Measurements from ENCODE around the gene SNAP29.
A peak's percentile ranks its signal among the peaks of the same experiment; 100 is the strongest.
"Not testable (repeated sequence)": the region's sequence is repeated elsewhere in the genome, so short reads cannot be mapped to it uniquely, and the experiment has no call there.

Gene SNAP29

GRCh38 chr22:20903093-20903492 lies 44.3 kb downstream of the SNAP29 start:
- no peak for DNase-seq

DNA sequence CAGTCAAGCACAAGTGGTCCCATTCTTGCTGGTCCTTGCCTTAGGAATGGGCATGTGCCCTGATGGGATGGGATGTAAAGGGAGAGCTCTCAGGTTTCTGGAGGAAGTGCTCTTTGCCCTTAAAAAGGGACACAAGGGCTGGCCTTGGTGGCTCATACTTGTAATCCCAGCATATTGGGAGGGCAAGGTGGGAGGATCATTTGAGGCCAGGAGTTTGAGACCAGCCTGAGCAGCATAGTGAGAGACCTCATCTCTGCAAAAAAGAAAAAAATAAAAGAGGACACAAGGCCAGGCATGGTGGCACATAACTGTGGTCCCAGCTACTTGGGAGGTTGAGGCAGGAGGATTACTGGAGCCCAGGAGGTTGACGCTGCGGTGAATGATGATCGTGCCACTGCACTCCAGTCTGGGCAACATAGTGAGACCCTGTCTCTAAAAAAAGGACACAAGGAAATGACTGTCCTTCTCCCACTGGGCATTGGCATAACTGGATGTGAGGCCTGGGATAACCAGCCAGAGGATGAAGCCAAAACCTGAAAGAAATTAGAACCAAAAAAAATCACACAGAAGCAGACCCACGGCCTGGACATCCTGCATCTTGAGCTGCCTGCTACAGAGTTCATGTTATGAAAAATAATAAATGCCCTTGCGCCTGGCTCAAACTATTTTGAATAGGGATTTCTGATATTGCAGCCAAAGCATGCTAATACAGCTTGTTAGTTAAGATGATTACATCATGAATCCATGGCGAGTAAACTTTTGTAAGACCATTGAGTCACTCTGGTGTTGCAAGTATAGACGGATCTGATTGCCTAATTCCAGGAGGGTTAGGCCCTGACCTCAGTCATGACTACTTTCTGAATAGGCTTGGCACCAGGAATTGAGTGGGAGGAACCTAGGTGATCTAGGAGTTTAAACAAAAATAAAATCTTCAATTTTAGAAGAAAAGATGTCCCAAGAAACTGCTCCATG lies 45.5 kb downstream of the SNAP29 start:
- DNase-seq: no peak

DNA sequence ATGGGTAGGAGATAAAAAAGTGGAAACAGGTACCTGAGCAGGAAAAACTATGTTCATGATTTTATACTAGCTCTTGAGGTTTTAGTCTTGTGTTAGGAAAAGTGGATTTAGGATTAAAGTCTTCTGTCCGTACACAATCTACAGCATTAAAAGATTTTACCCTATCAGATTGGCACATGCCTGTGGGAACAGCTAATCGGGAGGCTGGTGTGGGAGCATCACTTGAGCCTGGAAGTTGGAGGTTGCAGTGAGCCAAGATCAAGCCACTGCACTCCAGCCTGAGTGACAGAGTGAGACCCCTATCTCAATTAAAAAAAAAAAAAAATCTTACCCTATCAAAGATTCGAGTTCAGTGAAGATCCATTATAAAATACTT lies 46.2 kb downstream of the SNAP29 start:
- DNase-seq: no peak

GRCh38 chr22:20905415-20906386 lies 46.9 kb downstream of the SNAP29 start:
- DNase-seq: no peak

GRCh38 chr22:20906387-20906767 lies 47.6 kb downstream of the SNAP29 start:
- DNase-seq: no peak

- not testable (repeated sequence) for DNase-seq
Measured at GRCh38 chr22:20908717-20909116, 49.9 kb downstream of the SNAP29 start.

DNA sequence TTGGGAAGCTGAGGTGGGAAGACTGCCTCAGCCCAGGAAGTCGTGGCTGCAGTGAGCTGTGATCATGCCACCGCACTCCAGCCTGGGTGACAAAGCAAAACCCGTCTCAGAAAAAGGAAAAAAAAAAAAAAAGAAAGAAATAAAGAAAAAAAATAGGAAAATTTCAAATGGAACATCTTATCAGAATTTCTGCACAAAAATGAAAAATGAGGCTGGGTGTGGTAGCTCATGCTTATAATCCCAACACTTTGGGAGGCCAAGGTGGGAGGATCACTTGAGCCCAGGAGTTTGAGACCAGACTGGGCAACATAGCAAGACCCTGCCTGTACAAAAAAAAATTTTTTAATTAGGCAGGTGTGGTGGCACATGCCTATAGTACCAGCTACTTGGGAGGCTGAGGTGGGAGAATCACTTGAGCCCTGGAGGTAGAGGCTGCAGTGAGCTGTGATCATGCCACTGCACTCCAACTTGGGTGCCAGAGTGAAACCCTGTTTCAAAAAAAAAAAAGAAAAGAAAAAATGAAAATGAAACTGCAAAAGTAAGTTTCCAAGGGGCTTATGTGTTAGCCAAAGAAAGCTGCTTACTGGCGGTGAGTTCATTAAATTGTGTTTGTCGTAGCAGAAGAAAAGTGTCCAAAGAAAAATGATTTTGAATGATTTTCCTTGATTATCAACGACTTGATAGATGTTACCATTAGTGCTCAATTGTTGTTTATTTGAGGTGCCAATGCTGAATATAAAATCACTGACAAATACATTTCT lies 50.9 kb downstream of the SNAP29 start:
- no peak for DNase-seq

DNA sequence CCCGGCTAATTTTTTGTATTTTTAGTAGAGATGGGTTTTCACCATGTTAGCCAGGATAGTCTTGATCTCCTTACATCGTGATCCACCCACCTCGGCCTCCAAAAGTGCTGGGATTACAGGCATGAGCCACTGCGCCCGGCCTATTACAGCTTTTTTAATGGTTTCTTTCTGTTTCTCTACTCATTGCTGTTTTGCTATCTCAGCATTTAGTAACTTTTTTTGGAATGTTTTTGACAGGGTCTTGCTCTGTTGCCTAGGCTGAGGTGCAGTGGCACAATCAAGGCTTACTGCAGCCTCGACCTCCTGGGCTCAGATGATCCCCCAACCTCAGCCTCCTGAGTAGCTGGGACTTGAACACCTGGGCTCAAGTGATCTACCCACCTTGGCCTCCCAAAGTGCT lies 53.7 kb downstream of the SNAP29 start:
- DNase-seq: no peak

DNA sequence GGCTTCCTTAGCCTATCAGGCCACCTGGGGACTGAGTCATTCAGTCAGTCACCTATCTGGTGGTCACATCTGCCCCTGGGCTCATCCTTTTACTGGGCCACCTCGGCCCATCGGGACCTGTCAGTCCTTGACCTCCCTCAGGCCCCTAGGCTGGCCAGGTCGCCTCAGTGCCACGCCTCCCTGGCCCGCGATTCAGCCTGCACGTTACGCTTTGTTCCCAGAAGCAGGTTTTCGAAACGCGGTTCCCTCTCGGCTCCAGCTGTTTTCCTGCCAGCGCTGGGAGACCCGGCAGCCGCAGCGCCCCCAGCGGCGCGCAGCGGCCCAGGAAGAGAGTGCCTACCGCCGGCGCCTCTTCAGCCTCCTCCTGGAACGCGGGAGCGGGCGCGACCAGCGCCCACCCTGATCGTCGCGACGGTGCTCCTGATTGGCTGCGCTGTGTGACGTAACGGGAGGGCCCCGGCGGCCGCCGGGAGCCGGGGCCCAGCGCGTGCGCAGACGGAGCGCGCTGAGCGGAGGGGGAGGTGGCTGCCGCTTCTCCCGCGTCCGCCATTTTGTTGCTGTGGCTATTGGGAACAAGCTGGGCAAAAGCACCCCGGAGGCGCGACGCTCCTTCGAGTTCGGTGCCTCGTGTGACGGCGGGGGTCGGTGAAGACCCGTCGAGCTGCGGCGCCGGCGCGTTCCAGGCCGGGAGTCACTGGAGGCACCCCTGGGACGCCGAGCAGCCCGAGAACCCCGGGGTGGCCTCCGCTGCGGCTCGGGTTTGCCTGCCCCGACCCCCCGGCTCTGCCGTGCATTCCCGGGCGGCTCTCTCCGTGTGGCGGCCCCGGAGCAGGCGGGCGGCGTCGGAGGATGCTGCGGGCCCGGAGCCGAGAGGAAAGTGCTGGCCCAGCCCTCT lies 58.4 kb downstream of the SNAP29 start, which contains the start of gene CRKL:
TSS of gene CRKL (plus strand) at position 492 of the 895 bp plus-strand sequence. CDS start 528 bp downstream, outside the sequence.
- DNase-seq: peak; percentile 83 to 96

DNA sequence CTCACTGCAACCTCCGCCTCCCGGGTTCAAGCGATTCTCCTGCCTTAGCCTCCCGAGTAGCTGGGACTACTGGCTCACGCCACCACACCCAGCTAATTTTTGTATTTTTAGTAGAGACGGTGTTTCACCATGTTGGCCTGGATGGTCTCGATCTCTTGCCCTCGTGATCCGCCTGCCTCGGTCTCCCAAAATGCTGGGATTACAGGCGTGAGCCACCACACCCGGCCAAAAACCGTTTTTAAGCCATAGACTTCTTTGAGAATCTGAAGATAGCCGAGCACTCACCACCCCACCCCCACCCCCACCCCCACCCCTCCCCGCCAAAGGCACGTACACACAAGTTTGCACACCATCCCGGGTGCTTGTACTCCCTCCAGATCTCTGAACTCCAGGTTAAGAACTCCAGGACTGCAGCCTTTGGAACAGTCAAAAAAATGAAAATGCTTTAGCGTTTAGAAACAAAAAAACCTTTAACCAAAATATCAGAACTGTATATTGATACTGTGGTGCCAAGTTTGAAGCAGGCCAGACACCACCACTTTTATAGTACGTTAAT lies 59.9 kb downstream of the SNAP29 start:
- no peak for DNase-seq

GRCh38 chr22:20919718-20920117 lies 60.9 kb downstream of the SNAP29 start:
- no peak for DNase-seq

DNA sequence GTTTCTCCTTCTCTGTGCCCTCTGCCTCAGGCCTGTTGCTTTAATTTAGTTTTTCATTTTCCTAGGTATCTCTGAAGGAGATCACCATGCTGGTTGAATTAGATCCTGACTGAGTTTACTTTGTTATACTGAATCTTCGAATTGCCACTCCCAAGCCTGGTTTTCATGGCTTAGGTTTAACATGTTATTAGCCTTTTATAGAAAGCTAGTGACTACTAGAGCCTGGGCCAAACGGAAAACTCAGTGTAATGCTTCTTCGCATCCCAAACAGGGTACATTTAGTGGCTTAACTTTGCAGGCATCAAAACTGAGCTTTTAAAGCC lies 62.0 kb downstream of the SNAP29 start:
- DNase-seq: no peak

- DNase-seq: no peak
Measured at GRCh38 chr22:20922141-20922751, 63.4 kb downstream of the SNAP29 start.

DNA sequence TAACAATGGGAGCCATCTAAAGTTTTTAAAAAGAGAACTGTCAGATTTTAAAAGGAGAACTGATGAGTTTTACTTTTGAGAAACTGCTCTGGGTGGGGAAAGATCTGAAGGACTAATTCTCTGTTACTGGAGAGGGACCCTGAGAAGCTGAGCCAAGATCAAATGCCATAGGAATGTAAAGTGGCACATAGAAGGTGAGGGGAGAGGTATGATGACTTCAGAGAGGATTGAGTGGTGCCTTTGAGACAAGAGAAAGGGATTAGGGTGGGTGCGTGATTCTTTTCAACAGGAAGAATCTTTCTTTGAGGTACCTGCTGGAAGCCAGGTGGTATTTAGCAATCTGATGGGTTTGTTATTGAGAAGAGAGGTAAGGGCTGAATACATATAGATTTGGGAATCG lies 67.4 kb downstream of the SNAP29 start:
- no peak for DNase-seq

DNA sequence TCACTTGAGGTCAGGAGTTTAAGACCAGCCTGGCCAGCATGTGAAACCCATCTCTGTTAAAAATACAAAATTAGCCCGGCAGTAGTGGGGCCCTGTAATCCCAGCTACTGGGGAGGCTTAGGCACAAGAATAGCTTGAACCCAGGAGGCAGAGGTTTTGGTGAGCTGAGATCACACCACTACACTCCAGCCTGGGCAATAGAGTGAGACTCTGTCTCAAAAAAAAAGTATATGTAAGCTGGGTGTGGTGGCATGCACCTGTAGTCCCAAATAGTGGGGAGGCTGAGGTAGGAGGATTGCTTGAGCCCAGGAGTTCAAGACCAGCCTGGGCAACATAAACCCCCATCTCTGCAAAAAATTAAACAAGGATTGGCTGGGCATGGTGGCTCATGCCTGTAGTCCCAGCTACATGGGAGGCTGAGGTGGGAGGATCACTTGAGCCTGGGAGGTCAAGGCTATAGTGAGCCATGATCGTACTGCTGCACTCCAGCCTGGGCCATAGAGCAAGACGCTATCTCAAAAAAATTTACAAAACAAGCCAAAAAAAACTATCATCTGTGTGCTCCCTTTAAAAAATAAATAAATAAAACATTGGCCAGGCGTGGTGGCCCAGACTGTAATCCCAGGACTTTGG lies 69.2 kb downstream of the SNAP29 start:
- no peak for DNase-seq

GRCh38 chr22:20928573-20928967 lies 69.8 kb downstream of the SNAP29 start:
- no peak for DNase-seq

DNA sequence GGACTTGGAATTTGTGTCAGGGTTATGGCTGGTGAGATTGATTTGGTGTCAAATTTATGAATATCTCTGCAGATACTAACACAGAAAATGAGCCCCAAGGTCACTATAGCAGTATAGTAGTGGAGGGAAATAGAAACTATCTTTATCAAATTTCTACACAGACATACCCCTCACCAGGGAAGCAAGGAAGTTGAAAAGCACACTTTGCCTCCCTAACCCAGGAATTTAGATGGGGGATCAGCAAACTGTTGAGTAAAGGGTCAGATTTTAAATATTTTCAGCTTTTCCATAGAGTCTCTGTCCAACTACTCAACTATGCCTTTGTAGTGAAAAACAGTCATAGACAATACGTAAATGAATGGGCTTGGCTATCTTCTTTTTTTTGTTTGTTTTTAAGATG lies 71.2 kb downstream of the SNAP29 start:
- DNase-seq: no peak

- not testable (repeated sequence) for DNase-seq
Measured at GRCh38 chr22:20930435-20930834, 71.6 kb downstream of the SNAP29 start.

DNA sequence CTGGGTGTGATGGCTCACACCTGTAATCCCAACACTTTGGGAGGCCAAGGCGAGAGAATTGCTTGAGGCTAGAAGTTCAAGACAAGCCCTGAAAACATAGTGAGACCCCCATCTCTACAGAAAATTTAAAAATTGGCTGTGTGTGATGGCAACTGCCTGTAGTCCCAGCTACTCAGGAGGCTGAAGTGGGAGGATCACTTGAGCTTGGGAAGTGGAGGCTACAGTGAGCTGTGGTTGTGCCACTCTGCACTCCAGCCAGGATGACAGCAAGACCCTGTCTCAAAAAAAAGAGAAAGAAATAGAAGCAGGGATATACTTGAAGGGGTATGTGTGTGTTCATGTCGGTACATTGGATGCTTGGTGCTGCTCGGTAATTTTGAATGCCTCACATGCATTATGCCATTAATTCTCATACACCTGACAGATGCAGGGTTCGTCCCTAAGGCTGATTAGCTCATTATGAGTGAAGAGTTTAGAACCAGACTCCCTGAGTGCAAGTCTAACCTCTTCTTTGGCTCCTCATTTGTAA lies 72.4 kb downstream of the SNAP29 start:
- DNase-seq: no peak

- no peak for DNase-seq
Measured at GRCh38 chr22:20933910-20934309, 75.1 kb downstream of the SNAP29 start.
